Urothelium cell line (cell line): ENCODE data around the gene OR6X1.
"Not testable (repeated sequence)": the region's sequence is repeated elsewhere in the genome, so short reads cannot be mapped to it uniquely, and the experiment has no call there.

ENCODE experiments used
- DNase-seq: peaks from one replicate; pipeline ENCODE4 v3.0.0; 2011; ENCODE audit warnings: low spot score, mixed read lengths
- FAIRE-seq: peaks from 2 replicates; lab custom pipeline; 2011; peaks lifted over from hg19 to GRCh38; lab: Jason Lieb, UNC

Gene OR6X1

DNA sequence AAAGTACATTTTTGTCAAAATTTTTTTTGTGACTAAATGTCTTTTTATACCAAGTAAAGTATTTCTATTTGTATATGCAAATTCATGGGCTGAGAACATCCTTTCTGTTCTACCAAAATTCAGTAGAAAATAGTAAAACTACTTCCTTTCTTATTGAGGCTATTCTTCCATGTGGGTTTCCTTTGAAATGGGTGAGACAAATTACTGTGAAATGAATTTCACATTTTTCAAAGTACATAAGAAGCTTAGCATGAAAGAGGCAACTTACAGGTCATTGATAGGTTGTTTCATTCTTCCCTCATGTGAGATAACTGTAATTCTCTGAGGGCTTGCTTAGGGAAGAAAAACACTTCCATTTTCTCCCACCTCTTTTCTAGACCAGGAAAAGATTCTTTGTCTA is 1.0 kb upstream of the OR6X1 start:
- DNase-seq (no peak), FAIRE-seq (no peak)

DNA sequence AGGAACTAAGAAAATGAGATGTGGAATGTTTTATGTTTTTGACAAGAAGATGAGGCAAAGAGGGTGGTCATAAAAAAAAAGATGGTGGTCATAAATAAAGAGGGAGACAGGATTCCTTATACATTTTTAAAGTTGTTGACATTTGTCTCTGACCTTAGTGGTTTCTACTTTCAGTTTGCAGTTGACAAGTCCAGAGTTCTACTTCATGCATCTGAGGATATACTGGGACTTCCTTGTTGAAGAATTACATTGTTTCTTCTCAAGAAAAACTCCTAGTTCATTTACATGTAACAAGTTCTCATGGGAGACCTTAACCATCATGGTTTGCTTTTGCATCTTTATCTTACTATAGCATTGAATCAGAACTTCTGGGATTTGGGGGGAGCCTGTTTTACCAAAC is 1.2 kb downstream of the OR6X1 start:
- no peak for DNase-seq
- no peak for FAIRE-seq

DNA sequence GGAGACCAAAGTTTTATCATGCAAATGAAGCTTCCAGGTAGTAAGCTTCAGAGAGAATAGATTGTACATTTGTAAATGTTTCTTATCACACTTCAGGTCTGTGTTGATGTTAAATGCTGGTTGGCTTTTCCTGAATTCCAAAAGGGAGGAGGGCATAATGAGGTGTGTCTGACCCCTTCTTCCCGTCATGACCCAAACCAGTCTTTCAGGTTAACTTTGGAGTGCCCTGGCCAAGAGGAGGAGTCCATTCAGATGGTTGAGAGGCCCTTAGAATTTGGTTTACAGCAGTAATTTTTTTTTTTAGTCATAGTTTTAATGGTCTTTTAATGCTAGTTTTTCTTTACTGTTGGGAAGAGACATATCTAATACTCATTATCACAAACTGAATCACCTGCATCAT is 2.5 kb downstream of the OR6X1 start:
- DNase-seq (no peak), FAIRE-seq (no peak)

DNA sequence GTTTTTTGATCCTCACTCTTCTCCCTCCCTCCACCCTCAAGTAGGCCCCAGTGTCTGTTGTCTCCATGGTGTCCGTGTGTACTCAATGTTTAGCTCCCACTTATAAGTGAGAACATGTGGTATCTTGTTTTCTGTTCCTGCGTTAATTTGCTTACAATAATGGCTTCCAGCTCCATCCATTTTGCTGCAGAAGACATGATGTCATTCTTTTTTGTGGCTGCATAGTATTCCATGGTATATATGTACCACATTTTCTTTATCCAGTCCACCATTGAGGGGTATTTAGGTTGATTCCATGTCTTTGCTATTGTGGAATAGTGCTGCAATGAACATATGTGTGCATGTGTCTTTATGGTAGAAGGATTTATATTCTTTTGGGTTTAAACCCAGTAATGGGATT is 6.0 kb downstream of the OR6X1 start:
- not testable (repeated sequence) for FAIRE-seq, DNase-seq

DNA sequence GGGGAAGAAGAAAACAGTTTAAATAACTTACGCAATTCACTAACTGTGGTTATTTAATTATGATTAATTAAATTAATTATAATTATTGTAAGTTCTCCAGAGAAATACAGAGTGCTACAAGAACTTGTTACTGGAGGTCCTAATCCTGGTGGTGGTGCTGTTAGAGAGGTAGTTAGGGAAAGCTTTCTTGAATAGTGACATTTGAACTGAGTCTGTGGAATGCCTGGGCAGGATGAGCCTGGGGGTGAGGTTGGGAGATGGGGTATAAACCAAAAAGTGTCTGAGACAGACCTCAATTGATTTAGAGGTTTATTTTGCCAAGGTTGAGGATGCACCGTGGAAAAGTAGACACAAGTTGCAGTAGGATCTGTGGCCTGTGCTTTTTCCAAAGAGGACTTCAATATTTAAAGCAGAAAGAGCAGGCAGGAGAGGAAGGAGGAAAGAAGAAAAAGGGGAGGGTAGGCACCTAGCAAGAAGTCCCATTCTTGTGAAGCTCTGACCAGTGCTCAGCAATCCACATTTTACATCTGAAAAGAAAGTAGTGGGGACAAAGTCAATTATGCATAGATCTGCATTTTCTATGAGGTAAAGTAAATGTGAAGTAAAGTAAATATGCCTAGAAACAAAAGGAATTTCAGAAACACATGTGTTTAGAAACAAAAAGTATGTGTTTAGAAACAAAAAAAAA is 8.4 kb downstream of the OR6X1 start:
- no peak for FAIRE-seq

DNA sequence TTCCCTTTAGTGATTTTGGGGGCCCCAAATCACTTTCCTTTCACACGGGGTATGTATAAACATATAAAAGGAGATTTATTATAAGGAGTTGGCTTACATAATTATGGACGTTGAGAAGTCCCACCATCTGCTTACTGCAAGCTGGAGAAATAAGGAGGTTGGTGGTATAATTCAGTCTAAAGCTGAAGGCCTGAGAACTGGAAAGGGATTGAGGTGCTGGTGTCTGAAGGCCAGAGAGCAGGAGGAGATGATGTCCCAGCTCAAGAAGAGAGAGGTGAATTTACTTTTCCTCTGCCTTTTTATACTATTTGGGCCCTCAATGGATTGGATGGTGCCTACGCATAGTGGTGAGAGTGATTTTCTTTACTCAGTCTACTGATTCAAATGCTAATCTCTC is 11.6 kb downstream of the OR6X1 start:
- FAIRE-seq (no peak), DNase-seq (no peak)

More for the DNA sequence above, 8.4 kb downstream of the OR6X1 start:
- DNase-seq: no peak

DNA sequence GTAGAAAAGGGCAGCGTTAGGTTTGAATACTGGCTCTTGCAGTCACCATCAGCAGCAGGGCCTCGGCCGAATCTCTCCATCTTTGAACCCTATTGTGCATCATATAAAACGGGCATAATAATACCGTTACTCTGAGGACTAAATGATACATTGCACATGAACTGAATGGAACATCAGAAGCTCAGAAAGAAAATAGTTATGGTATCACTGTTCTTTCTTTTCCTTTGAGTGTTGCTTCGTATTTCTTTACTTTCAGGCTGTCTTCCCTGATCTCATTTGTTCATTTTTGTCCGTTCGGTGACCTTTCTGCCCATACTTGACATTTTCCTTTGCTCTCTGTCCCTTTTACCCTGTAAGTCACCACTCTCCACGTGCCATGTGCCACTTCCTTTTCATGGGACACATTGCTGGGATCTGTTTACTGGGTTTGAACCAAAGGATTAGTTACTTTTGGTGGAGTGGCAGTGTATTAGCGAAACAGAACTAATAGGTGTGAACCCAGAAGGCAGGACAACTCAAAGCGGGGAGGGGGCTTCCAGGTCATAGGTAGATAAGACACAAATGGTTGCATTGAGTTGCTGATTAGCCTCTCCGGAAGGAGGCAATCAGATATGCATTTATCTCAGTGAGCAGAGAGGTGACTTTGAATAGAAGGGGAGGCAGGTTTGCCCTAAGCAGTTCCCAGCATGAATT is 12.1 kb downstream of the OR6X1 start:
- peak; percentile 2 for DNase-seq

DNA sequence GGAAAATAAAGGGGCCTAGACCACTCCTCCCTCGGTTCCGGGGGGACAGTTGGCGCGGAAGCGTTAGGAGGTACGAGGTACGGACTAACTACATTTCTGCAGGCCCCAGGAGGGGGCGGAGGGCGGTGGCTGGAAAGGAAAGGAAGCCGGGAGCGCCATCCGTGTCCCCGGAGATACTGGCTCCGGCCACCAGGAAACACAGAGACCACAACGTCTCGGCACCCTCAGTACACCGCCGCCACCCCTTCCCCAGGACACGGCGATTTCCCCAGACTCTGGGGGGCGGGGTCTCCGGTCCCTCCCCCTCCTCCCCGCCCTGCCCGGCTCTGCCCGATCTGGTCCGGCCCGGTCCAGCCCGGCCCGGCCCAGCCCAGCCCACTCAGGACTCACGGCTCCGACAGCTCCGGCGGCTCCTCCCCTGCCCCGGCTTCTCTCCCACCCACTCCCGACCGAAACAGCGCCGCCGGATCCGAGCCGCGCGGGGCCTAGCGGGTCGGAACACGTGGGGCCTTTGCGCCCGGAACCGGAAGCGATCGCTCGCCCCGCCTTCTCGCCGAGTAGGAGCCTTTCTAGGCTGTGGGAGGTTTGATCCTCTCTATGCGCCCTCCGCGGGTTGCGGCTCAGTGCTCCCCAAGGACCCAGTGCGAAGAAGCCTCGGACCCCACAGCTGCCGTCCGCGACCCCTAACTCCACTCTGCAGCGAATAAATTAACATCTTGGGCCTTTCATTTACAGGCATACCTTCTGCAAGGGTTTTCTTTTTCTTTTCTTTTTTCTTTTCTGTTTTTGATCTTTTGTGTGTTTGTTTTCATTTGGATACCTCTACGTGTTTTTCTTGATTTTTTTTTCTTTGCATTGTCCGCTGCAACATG is 12.9 kb downstream of the OR6X1 start, which contains the start of gene ZNF202:
Gene ZNF202, minus strand, starts transcription at position 502 of the 872 bp plus-strand sequence. CDS start 10,772 bp downstream, outside the sequence.
- DNase-seq (peak; percentile 85), FAIRE-seq (no peak)

More for the DNA sequence above, 12.1 kb downstream of the OR6X1 start:
- FAIRE-seq: no peak

DNA sequence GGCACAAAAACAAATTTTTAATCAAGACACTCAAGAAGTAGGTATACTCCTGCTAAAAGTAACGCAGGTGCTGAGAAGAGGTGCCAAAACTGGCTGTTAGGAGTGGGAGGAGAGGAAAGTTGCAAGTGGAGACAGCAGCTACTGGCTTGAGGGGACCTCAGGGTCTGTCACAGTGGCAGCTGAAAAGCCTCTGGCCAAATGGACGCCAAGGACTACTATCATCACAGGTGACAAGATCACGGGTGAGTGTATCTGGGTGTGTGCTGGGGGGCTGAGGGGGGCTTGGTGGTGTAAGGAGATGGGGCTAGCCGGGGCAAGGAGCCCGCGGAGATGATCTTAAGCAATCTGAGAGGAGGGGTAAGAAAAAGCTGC is 13.5 kb downstream of the OR6X1 start:
- FAIRE-seq (no peak), DNase-seq (peak; percentile 2)

DNA sequence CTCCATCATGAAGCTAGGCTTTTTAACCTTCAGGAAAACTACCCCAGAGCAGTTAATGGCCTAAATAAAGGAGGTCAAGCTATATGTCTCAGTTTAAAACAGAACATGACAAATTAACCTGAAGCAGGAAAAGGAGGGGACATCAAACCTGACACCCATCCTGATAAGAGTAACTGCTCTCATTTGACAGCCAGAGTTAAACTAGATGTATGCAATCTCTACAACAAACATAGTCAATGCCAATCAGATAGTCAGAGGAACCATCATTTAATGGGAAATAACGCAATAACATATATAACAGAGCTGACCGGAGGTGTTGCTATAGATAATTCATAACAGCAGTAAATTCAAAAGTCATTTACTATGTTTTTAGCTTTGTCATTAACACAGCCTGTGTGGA is 15.9 kb downstream of the OR6X1 start:
- DNase-seq (no peak), FAIRE-seq (no peak)

DNA sequence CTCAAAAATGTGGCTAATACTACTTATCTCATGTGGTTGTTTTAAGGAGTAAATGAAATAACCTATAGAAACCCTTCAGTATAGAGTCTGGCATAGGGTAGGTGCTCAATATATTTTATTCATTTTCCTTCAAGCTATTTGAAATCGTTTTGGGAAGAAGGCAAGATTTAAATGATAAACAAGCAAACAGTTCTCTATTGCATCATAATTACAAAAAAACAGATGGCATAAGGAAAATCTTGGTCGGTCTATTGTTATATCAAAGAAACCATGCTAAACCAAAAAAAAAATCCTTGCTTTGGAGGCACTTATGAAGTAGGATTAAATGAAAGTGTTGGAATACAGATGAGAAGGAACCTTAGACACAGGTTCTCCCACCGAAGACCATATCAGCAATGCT is 17.5 kb downstream of the OR6X1 start:
- DNase-seq (no peak), FAIRE-seq (no peak)

DNA sequence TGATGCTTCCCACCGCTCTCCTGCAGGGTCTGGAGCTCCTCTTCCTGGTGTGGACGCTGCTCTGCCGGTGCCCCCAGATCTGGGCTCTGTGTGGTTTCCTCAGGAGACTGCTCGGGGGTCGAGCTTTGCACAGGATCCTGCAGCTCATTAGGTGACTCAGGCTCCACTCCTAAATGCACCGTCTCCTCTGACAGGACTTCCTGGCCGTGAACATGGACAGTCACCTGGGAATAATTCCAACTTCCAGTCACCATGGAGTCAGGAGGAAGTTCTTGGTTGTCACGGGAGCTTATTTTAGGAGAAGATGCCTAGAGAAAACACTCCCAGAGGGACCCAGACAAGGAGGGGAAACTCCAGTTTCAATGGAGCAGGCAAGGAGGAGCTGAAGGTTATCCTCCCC is 24.7 kb downstream of the OR6X1 start:
- DNase-seq: no peak
- no peak for FAIRE-seq

DNA sequence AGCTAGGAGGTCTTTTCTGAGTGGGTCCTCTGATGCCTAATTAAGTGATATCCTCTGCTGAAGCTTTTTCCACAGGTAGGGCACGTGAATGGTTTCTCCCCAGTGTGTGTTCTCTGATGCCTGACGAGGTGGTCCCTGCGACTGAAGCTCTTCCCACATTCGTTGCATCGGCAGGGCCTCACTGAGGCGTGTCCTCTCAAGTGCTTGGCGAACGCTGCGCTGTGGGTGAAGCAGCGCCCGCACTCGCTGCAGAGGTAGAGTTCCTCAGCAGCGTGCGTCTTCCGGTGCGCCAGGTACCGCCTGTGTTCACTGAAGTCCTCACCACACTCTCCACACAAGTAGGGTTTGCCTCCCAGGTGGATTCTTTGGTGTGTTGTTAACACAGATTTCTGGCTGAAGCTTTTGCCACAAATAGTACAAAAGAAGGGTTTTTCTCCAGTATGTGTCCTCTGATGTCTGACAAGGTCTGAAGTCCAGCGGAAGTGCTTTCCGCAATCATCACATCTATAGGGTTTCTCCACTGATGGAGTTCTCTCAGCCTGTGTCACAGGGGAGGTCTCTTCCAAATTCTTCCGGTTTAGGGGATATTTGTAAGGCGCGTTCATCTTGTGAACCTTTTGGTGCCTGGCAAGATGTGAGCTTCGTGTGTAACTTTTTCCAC is 28.2 kb downstream of the OR6X1 start:
- FAIRE-seq: no peak
- no peak for DNase-seq

DNA sequence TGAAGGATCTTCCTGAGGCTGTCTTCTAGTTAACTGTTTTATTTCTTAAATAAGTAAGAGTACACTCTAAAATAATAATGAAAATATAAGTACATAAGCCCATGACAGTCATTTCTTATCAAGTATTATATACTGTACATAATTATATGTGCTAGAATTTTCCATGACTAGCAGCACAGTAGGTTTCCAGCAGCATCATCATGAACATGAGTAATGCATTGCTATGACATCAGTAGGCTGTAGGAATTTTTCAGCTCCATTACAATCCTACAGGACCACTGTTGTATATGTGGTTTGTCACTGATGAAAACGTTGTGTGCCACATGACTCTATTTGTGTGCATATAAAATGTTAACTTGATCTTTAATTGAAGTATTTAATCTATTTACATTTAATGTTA is 34.9 kb downstream of the OR6X1 start:
- no peak for FAIRE-seq
- DNase-seq: no peak

DNA sequence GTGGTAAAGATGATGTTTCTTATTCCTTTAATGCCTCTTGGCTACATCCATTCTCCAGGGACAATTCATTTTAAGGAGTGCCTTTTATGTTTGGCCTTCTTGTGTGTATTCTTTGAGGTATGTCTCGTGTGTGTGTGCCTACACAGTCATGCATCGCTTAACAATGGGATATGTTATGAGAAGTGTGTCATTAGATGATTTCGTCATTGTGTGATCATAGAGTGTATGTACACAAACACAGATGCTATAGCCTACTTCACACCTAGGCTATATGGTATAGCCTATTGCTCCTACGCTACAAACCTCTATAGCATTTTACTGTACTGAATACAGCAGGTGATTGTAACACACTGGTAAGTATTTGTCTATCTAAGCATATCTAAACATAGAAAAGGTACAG is 35.8 kb downstream of the OR6X1 start:
- FAIRE-seq (no peak), DNase-seq (no peak)

DNA sequence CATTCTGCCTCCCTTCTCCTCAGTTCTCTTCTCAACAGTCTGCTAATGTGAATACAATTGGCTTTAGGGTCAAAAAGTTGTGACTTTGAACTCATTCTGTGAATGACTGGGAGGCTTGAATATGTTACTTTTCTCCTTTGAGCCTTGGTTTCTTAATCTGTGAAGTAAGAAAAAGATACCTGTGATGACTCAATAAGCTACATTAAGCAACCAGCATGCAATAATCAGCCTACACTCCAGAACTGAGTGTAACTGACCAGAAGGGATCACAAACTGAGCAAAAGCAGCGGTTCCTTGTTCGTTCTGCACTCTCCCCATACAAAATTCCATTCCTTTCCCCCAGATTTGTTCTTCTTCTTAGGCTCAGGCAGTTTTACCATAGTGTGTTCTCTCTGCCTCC is 36.3 kb downstream of the OR6X1 start:
- no peak for FAIRE-seq
- DNase-seq: no peak

DNA sequence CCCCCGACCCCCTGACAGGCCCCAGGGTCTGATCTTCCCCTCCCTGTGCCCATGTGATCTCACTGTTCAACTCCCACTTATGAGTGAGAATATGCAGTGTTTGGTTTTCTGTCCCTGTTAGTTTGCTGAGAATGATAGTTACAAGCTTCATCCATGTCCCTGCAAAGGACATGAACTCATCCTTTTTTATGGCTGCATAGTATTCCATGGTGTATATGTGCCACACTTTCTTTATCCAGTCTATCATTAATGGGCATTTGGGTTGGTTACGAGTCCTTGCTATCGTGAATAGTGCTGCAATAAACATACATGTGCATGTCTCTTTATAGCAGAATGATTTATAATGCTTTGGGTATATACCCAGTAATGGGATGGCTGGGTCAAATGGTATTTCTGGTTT is 41.7 kb downstream of the OR6X1 start:
- not testable (repeated sequence) for DNase-seq, FAIRE-seq

DNA sequence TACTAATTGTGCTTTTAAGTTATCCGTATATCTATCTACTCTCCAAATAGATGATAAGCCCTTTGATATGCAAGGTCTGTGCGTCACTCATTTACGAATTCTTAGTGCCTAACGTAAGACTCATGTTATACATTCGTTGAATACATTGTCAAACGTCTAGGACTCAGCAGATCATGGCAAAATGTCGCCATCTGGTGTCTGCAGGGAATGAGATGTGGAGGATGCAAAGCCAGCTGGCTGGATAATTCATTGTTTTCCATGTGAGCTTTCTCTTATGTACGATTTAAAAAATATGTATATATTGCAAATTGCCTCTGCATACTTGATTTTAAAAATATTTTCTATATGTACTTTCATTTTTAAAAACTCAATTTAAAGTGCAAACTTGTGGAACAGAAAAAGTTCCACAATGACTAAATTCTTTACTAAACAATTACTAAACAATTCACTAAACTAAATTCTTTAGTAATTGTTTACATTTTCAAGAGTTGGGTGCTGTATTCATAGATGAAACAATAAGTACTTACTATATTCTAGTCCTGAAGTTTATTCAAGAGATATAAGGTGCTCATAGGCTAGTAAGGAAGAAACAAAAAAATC is 46.6 kb downstream of the OR6X1 start:
- peak; percentile 37 for DNase-seq
- no peak for FAIRE-seq

DNA sequence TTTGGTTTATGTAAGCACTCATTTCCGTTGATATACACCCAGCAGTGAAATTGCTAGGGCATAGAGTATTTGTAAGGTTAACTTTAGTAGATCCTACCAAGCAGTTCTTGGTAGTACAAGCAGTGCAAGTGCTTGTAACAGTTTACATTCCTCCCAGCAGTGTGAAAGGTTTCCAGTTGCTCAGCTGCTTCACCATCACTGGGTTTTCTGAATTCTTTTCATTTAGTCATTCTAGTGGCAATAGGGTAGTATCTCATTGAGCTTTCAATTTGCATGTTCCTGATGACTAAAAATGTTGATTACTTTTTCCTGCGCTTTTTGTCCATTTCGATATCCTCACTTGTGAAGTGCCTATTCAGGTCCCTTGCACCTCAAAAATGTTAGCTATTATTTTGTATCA is 47.1 kb downstream of the OR6X1 start:
- no peak for FAIRE-seq

DNA sequence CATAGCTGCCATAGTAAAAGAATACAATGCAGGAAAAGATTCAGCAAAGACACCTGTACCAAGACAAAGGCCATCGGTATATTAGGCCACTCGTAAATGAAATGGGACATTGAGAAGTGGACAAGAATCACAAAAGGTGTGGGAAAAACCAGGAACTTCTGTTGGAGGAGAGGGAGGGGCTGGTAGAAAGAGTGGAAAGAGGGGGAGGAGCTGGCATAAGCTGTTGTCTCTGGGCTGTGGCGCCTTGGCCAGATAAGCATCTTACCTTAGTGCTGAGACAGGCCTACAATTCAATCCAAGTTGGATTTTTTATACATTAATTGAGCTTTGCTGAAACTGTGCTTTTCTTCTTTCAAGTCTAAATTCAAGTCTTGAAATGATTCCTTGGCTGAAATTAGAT is 50.0 kb downstream of the OR6X1 start:
- FAIRE-seq (no peak), DNase-seq (no peak)

More for the DNA sequence above, 47.1 kb downstream of the OR6X1 start:
- no peak for DNase-seq
